CD4-positive, alpha-beta memory T cell (primary cell): ENCODE measurements around the gene MED28. TPM values are rescaled to one million over a fixed set of nuclear protein-coding genes. Genes with fewer than 3 reads are reported as not detected.

ENCODE experiments used
- CTCF ChIA-PET: fragments of 350-600 bp; sonication (Branson Sonifier 250); formaldehyde crosslinking; loops from one replicate; lab custom pipeline; 2021; ENCODE audit warnings: inconsistent platforms; ENCODE audit not compliant: partially characterized antibody; lab: Charles Lee
- POLR2A ChIA-PET: fragments of 350-600 bp; sonication (Branson Sonifier 250); formaldehyde crosslinking; loops from one replicate; lab custom pipeline; 2021; ENCODE audit not compliant: partially characterized antibody; lab: Charles Lee
- DNase-seq, 5 donors: peaks; one replicate each; pipeline versions ENCODE4 v3.0.0 to v3.0.0-alpha.2; 2020 to 2022; ENCODE audit warnings: mixed read lengths in 1 of 5
- H3K27ac ChIP-seq: one replicate; pipeline ENCODE4 v1.7.0; 2013; ENCODE audit warnings: low read depth, low read length
- H3K27me3 ChIP-seq: 2 replicates; pipeline ENCODE4 v1.7.0; 2013; ENCODE audit warnings: mild to moderate bottlenecking, low read length, moderate library complexity; ENCODE audit not compliant: insufficient read depth
- H3K36me3 ChIP-seq: 2 replicates; pipeline ENCODE4 v1.7.0; 2013; ENCODE audit warnings: mild to moderate bottlenecking, low read length, moderate library complexity; ENCODE audit not compliant: insufficient read depth
- H3K4me1 ChIP-seq: 2 replicates; pipeline ENCODE4 v1.7.0; 2013; ENCODE audit warnings: mild to moderate bottlenecking, low read length, moderate library complexity; ENCODE audit not compliant: insufficient read depth
- H3K4me3 ChIP-seq, 2 donors: one replicate each; pipeline ENCODE4 v1.7.0; 2013; ENCODE audit warnings: low read length in 2 of 2, mild to moderate bottlenecking in 1 of 2
- H3K9me3 ChIP-seq, 2 donors: one replicate each; pipeline ENCODE4 v1.7.0; 2013; ENCODE audit warnings: low read length in 2 of 2, control low read depth in 1 of 2; ENCODE audit not compliant: control insufficient read depth in 1 of 2
- H3K27ac Mint-ChIP-seq, 7 donors: one replicate each; pipeline ENCODE4 v1.8.0; 2020 to 2021; ENCODE audit warnings: mixed read lengths in 7 of 7, mild to moderate bottlenecking in 6 of 7, inconsistent platforms in 3 of 7, moderate library complexity in 3 of 7
- H3K27me3 Mint-ChIP-seq, 2 donors: one replicate each; pipeline ENCODE4 v1.8.0; 2020 to 2021; ENCODE audit warnings: mixed read lengths in 2 of 2
- H3K36me3 Mint-ChIP-seq, 2 donors: one replicate each; pipeline ENCODE4 v1.8.0; 2020 to 2021; ENCODE audit warnings: mixed read lengths in 2 of 2, inconsistent platforms in 1 of 2, mild to moderate bottlenecking in 1 of 2
- H3K4me1 Mint-ChIP-seq, 4 donors: one replicate each; pipeline ENCODE4 v1.8.0; 2020 to 2021; ENCODE audit warnings: mixed read lengths in 4 of 4, mild to moderate bottlenecking in 1 of 4
- H3K4me3 Mint-ChIP-seq, 8 donors: one replicate each; pipeline ENCODE4 v1.8.0; 2020 to 2021; ENCODE audit warnings: mixed read lengths in 8 of 8, mild to moderate bottlenecking in 7 of 8, moderate library complexity in 6 of 8, inconsistent platforms in 3 of 8
- H3K9me3 Mint-ChIP-seq, 8 donors: one replicate each; pipeline ENCODE4 v1.8.0; 2020 to 2021; ENCODE audit warnings: mixed read lengths in 8 of 8, mild to moderate bottlenecking in 5 of 8, inconsistent platforms in 3 of 8, moderate library complexity in 1 of 8
- intact Hi-C: fragments of 100-400 bp; cut with micrococcal nuclease; formaldehyde crosslinking; loops from one replicate; pipeline ENCODE4 v1.15.1; 2023
- polyA plus RNA-seq, 2 donors: library from polyadenylated mRNA; unstranded; fragments of 300-500 nt; fragmentation: Illumina TruSeq; gene quantifications; one replicate each; pipeline ENCODE4 v1.2.3, GENCODE V29; 2021
- total RNA-seq, 2 experiments: library from RNA; stranded (reverse); gene quantifications; one replicate each; pipeline ENCODE4 v1.2.3, GENCODE V29; 2021

The MED28 gene
- total and polyA plus RNA-seq, 4 experiments from 2014 or later: 44.2 to 87.0 (median 66.6) TPM

- Histone ChIP-seq H3K36me3 (no peaks in the 10 kb centered on the region), H3K27me3 (no peaks in the 10 kb centered on the region), H3K4me1 (no peaks in the 10 kb centered on the region), H3K9me3 (no peaks in the 10 kb centered on the region), H3K4me3 (no peak overlapping the region), H3K27ac (no peak overlapping the region)
- DNase-seq: no peak
- Mint-ChIP-seq H3K9me3 (peaks cover 0 to 5% (median 0%) of the 10 kb centered on the region in 8 donors), H3K27me3 (peaks cover 0 to 1% of the 10 kb centered on the region in 2 donors), H3K36me3 (peaks cover 4 to 6% of the 10 kb centered on the region in 2 donors), H3K4me3 (no peak overlapping the region), H3K27ac (no peak overlapping the region), H3K4me1 (peaks cover 0 to 3% (median 0%) of the 10 kb centered on the region in 4 donors)
- ChIA-PET CTCF (interaction anchor here (1.2 to 3.8 kb wide), 2 partner anchors 13 to 93 kb away, joined by 4 to 10 read pairs; no protein-coding TSS in a partner anchor), POLR2A (no interaction called here)
- intact Hi-C loops: no loop called here
These were observed 27.9 kb downstream of the MED28 start for GRCh38 chr4:17642398-17642783.

GRCh38 chr4:17646693-17647092, 32.3 kb downstream of the MED28 start:
- H3K27me3 Mint-ChIP-seq: peaks cover 4 to 6% of the 10 kb centered on the region in 2 donors
- intact Hi-C loops: no loop called here

GRCh38 chr4:17647176-17647806, 32.9 kb downstream of the MED28 start:
- Mint-ChIP-seq H3K27ac (no peak overlapping the region), H3K9me3 (peaks cover 0 to 7% (median 0%) of the 10 kb centered on the region in 8 donors), H3K4me1 (peaks cover 7 to 13% (median 9%) of the 10 kb centered on the region in 4 donors), H3K27me3 (peaks cover 4 to 6% of the 10 kb centered on the region in 2 donors), H3K36me3 (peaks cover 3 to 4% of the 10 kb centered on the region in 2 donors), H3K4me3 (no peak overlapping the region)
- ChIA-PET CTCF (no interaction called here), POLR2A (no interaction called here)
- H3K4me3 ChIP-seq: no peak overlapping the region
- no peaks in the 10 kb centered on the region for H3K27me3 ChIP-seq
- H3K4me1 ChIP-seq: peaks cover 4% of the 10 kb centered on the region
- H3K36me3 ChIP-seq: no peaks in the 10 kb centered on the region
- H3K9me3 ChIP-seq: no peaks in the 10 kb centered on the region
- intact Hi-C loops: no loop called here
- H3K27ac ChIP-seq: no peak overlapping the region
- no peak for DNase-seq

More at GRCh38 chr4:17646693-17647092, 32.3 kb downstream of the MED28 start:
- H3K4me3 ChIP-seq: no peak overlapping the region
- peaks cover 5 to 11% (median 7%) of the 10 kb centered on the region in 4 donors for H3K4me1 Mint-ChIP-seq
- no peak for DNase-seq
- ChIA-PET POLR2A (no interaction called here), CTCF (no interaction called here)
- H3K27me3 ChIP-seq: no peaks in the 10 kb centered on the region
- H3K27ac ChIP-seq: no peak overlapping the region
- no peak overlapping the region for H3K4me3 Mint-ChIP-seq
- H3K36me3 ChIP-seq: no peaks in the 10 kb centered on the region
- peaks cover 3 to 4% of the 10 kb centered on the region in 2 donors for H3K36me3 Mint-ChIP-seq
- peaks cover 0 to 7% (median 0%) of the 10 kb centered on the region in 8 donors for H3K9me3 Mint-ChIP-seq
- H3K4me1 ChIP-seq: peaks cover 3% of the 10 kb centered on the region
- H3K27ac Mint-ChIP-seq: no peak overlapping the region
- H3K9me3 ChIP-seq: no peaks in the 10 kb centered on the region

- H3K4me3 ChIP-seq: no peak overlapping the region
- H3K27me3 ChIP-seq: no peaks in the 10 kb centered on the region
- POLR2A ChIA-PET: no interaction called here
- H3K4me1 ChIP-seq: peaks cover 4% of the 10 kb centered on the region
- Mint-ChIP-seq H3K27ac (no peak overlapping the region), H3K4me1 (peaks cover 5 to 13% (median 9%) of the 10 kb centered on the region in 4 donors), H3K27me3 (peaks cover 4 to 6% of the 10 kb centered on the region in 2 donors), H3K36me3 (no peaks in the 10 kb centered on the region), H3K4me3 (no peak overlapping the region), H3K9me3 (peaks cover 0 to 7% (median 0%) of the 10 kb centered on the region in 8 donors)
- no peaks in the 10 kb centered on the region for H3K9me3 ChIP-seq
- intact Hi-C loops: no loop called here
- CTCF ChIA-PET: no interaction called here
- H3K27ac ChIP-seq: no peak overlapping the region
- DNase-seq: no peak
- no peaks in the 10 kb centered on the region for H3K36me3 ChIP-seq
These were observed 33.5 kb downstream of the MED28 start for GRCh38 chr4:17647927-17648326.

GRCh38 chr4:17650406-17650805, 36.0 kb downstream of the MED28 start:
- ChIA-PET POLR2A (no interaction called here), CTCF (no interaction called here)
- no peak overlapping the region for H3K27ac ChIP-seq
- Mint-ChIP-seq H3K4me1 (peaks cover 5 to 13% (median 9%) of the 10 kb centered on the region in 4 donors), H3K4me3 (no peak overlapping the region), H3K36me3 (no peaks in the 10 kb centered on the region), H3K9me3 (peaks cover 0 to 7% (median 0%) of the 10 kb centered on the region in 8 donors), H3K27me3 (peaks cover 4 to 6% of the 10 kb centered on the region in 2 donors), H3K27ac (peak overlapping the region in 1 of 7 donors; percentile 22)
- no peaks in the 10 kb centered on the region for H3K36me3 ChIP-seq
- no peak for DNase-seq
- H3K4me3 ChIP-seq: no peak overlapping the region
- H3K27me3 ChIP-seq: no peaks in the 10 kb centered on the region
- intact Hi-C loops: no loop called here
- H3K4me1 ChIP-seq: peaks cover 4% of the 10 kb centered on the region
- H3K9me3 ChIP-seq: no peaks in the 10 kb centered on the region

- H3K4me3 ChIP-seq: no peak overlapping the region
- CTCF ChIA-PET: no interaction called here
- no peak overlapping the region for H3K27ac Mint-ChIP-seq
- peaks cover 2 to 10% of the 10 kb centered on the region in 2 donors for H3K27me3 Mint-ChIP-seq
- peaks cover 4% of the 10 kb centered on the region for H3K4me1 ChIP-seq
- POLR2A ChIA-PET: no interaction called here
- DNase-seq: no peak
- peaks cover 5 to 13% (median 9%) of the 10 kb centered on the region in 4 donors for H3K4me1 Mint-ChIP-seq
- no peaks in the 10 kb centered on the region for H3K36me3 ChIP-seq
- no peaks in the 10 kb centered on the region for H3K27me3 ChIP-seq
- H3K27ac ChIP-seq: no peak overlapping the region
- no peak overlapping the region for H3K4me3 Mint-ChIP-seq
- intact Hi-C loops: no loop called here
- no peaks in the 10 kb centered on the region for H3K9me3 ChIP-seq
- peaks cover 0 to 1% (median 0%) of the 10 kb centered on the region in 8 donors for H3K9me3 Mint-ChIP-seq
- no peaks in the 10 kb centered on the region for H3K36me3 Mint-ChIP-seq
These were observed 40.3 kb downstream of the MED28 start for GRCh38 chr4:17654701-17655100.

GRCh38 chr4:17657090-17657489, 42.6 kb downstream of the MED28 start:
- Mint-ChIP-seq H3K4me1 (no peaks in the 10 kb centered on the region), H3K36me3 (no peaks in the 10 kb centered on the region), H3K27me3 (peaks cover 0 to 9% of the 10 kb centered on the region in 2 donors), H3K27ac (no peak overlapping the region), H3K4me3 (no peak overlapping the region), H3K9me3 (peaks cover 0 to 1% (median 0%) of the 10 kb centered on the region in 8 donors)
- no peaks in the 10 kb centered on the region for H3K27me3 ChIP-seq
- no peaks in the 10 kb centered on the region for H3K9me3 ChIP-seq
- H3K4me3 ChIP-seq: no peak overlapping the region
- POLR2A ChIA-PET: no interaction called here
- DNase-seq: no peak
- H3K4me1 ChIP-seq: no peaks in the 10 kb centered on the region
- CTCF ChIA-PET: interaction anchor here (1.1 kb wide), 1 partner anchor 38 kb away, joined by 3 read pairs; no protein-coding TSS in a partner anchor
- no peak overlapping the region for H3K27ac ChIP-seq
- intact Hi-C loops: no loop called here
- no peaks in the 10 kb centered on the region for H3K36me3 ChIP-seq
